Ascending aorta (tissue), 2 donors: ENCODE measurements around the gene STK38L. TPM values are rescaled to one million over a fixed set of nuclear protein-coding genes. Genes with fewer than 3 reads are reported as not detected.

ENCODE experiments used
- DNase-seq, 2 donors: peaks; one replicate each; pipeline ENCODE4 v3.0.0-alpha.2; 2019; ENCODE audit warnings: low spot score in 2 of 2
- H3K27ac ChIP-seq, 2 donors: fragments of 200-600 bp; sonication (generic); one replicate each; pipeline ENCODE4 v1.5.1; 2016 to 2017; ENCODE audit warnings: mild to moderate bottlenecking in 1 of 2
- H3K27me3 ChIP-seq: fragments of 200-600 bp; sonication (generic); one replicate; pipeline ENCODE4 v1.5.1; 2017
- H3K36me3 ChIP-seq, 2 donors: fragments of 200-600 bp; sonication (generic); one replicate each; pipeline ENCODE4 v1.5.1; 2016
- H3K4me1 ChIP-seq, 2 donors: fragments of 200-600 bp; sonication (generic); one replicate each; pipeline ENCODE4 v1.5.1; 2016 to 2017; ENCODE audit warnings: mild to moderate bottlenecking in 1 of 2
- H3K4me3 ChIP-seq, 2 donors: fragments of 200-600 bp; sonication (generic); one replicate each; pipeline ENCODE4 v1.5.1; 2016 to 2017; ENCODE audit warnings: mild to moderate bottlenecking in 1 of 2
- H3K9me3 ChIP-seq, 2 donors: fragments of 200-600 bp; sonication (generic); one replicate each; pipeline ENCODE4 v1.5.1; 2016
- intact Hi-C: fragments of 100-400 bp; cut with DNase I; formaldehyde crosslinking; loops from one replicate; pipeline ENCODE4 v1.15.1; 2023
- total RNA-seq: library from RNA; depleted of rRNA; stranded (reverse); fragments of >200 nt; gene quantifications from one replicate; pipeline ENCODE4 v1.1.0, GENCODE V29; 2016
- TF ChIP-seq, protein P1 (sequence below), 3 experiments: fragments of 200-600 bp in 2 of 3; fragments of 450-650 bp in 1 of 3; sonication (generic) in 2 of 3; IDR thresholded peaks; one replicate each; pipeline ENCODE4 v1.5.1; 2016 to 2019; ENCODE audit warnings: antibody characterized with exemption in 3 of 3, mild to moderate bottlenecking in 1 of 3, moderate library complexity in 1 of 3

The STK38L gene
- total RNA-seq, 1 donor from 2014 or later, result 137 TPM

DNA sequence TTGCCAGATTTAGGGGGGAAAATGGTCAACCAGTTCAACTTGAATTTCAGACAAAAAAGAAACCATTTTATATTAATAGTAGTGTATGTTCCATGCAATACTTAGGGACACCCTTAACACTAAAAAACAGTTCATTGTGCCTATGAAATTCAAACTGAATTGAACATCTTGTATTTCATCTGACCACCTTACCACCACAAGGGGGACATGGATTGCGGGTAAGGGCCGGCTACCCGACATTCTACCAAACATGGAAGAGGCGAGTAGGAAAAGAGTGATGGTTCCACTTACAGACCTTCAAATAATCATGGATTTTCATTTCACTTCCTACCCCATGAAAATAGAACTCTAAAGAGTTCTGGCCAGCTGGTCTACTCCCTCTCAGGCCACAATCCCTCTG is 10.3 kb upstream of the STK38L start:
- no peak for DNase-seq
- Histone ChIP-seq H3K4me1 (no peaks in the 10 kb centered on the region), H3K36me3 (no peaks in the 10 kb centered on the region), H3K27ac (no peak overlapping the region), H3K9me3 (no peaks in the 10 kb centered on the region), H3K27me3 (no peaks in the 10 kb centered on the region), H3K4me3 (no peak overlapping the region)
- intact Hi-C loops, result no loop called here
- TF ChIP-seq, protein P1, sequence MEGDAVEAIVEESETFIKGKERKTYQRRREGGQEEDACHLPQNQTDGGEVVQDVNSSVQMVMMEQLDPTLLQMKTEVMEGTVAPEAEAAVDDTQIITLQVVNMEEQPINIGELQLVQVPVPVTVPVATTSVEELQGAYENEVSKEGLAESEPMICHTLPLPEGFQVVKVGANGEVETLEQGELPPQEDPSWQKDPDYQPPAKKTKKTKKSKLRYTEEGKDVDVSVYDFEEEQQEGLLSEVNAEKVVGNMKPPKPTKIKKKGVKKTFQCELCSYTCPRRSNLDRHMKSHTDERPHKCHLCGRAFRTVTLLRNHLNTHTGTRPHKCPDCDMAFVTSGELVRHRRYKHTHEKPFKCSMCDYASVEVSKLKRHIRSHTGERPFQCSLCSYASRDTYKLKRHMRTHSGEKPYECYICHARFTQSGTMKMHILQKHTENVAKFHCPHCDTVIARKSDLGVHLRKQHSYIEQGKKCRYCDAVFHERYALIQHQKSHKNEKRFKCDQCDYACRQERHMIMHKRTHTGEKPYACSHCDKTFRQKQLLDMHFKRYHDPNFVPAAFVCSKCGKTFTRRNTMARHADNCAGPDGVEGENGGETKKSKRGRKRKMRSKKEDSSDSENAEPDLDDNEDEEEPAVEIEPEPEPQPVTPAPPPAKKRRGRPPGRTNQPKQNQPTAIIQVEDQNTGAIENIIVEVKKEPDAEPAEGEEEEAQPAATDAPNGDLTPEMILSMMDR (IDR thresholded peaks at IDR 0.05), result no peak

DNA sequence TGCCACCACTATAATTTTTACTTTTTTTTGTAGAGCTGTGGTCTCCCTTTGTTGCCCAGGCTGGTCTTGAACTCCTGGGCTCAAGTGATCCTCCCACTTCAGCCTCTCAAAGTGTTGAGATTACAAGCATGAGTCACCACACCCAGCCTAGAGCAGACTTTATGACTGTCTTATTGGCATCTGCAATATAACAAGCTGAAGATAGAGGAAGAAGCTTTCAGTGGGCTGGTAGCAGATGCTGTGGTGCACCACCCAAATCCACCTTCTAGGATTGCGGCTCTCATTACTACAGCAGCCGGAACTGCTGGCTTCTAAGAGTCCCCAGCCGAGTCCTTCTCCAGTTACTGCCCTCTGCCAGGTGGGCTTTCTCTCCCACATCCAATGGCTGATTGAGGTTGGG is 7.6 kb upstream of the STK38L start:
- Histone ChIP-seq H3K9me3 (no peaks in the 10 kb centered on the region), H3K27ac (no peak overlapping the region), H3K4me1 (no peaks in the 10 kb centered on the region), H3K36me3 (no peaks in the 10 kb centered on the region), H3K27me3 (no peaks in the 10 kb centered on the region), H3K4me3 (no peak overlapping the region)
- DNase-seq, result no peak
- TF ChIP-seq, protein P1 (IDR thresholded peaks at IDR 0.05), result no peak
- intact Hi-C loops, result no loop called here

DNA sequence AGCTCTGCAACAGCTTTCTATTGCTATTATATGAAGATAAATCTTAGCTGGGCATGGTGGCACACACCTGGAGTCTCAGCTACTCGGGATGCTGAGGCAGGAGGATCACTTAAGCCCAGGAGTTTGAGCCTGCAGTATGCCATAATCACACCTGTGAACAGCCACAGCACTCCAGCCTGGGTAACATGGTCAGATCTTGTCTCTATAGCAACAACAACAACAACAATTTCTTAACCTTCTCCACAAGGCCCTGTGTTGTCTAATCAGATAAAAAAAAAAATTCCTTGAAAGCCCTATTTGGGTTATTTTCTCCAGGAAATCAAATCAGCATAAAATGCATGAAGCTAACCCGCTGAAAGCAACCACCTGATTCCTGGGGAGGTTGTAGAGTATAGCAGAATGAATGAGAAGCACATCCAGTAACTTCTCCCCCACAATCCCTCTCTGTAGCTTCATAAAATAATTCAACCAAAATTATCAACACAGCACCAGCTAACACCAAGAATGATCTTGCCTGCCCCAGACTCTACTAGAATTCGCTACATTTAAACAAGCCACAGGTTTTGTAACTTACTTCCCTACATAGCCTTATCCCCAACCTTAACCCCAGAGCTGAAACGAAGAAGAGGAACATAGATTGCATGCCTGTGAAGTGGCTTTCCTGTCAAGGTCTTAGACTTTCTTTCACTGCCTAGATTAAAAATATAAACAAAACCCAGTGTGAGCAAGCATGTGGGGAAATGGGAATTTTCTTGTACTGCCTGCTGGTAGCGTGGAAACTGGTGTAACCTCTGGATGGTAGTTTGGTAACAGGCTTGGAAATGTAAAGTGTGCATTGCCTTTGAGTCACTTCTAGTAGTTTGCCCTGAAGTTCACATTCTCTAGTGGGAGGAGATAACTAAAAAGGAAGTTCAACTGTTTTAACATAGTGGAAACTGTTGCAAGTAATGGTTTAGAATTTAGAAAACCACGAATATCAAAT is 6.0 kb upstream of the STK38L start:
- no peaks in the 10 kb centered on the region for H3K9me3 ChIP-seq
- no peaks in the 10 kb centered on the region for H3K27me3 ChIP-seq
- H3K36me3 ChIP-seq, result no peaks in the 10 kb centered on the region
- intact Hi-C loops, result no loop called here
- H3K27ac ChIP-seq, result no peak overlapping the region
- DNase-seq, result no peak
- H3K4me3 ChIP-seq, result no peak overlapping the region
- H3K4me1 ChIP-seq, result no peaks in the 10 kb centered on the region
- TF ChIP-seq, protein P1 (IDR thresholded peaks at IDR 0.05), result no peak

DNA sequence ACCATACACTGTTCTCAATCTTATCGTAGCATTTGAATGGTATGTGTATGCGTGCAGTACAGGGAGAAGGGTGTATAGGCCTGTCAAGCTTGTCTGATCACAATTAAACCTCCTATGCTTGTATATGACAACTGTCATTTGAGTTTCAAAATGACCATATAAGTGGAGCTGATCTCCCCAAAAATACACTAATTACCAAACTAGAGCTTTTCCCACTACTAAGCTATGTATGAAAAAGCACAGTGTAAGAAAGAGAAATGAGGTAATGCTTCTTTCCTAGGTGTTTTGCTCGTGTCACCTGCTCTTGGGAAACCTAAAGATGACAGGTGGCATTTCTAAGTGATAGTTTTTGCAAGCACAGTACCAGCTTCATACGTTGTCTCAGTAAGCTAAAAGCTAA is 1.1 kb upstream of the STK38L start:
- intact Hi-C loops, result loop anchor here (2.0 to 5.0 kb wide), 3 partner anchors 44 to 306 kb away; partner anchors contain the start of genes FGFR1OP2, INTS13 and MED21

DNA sequence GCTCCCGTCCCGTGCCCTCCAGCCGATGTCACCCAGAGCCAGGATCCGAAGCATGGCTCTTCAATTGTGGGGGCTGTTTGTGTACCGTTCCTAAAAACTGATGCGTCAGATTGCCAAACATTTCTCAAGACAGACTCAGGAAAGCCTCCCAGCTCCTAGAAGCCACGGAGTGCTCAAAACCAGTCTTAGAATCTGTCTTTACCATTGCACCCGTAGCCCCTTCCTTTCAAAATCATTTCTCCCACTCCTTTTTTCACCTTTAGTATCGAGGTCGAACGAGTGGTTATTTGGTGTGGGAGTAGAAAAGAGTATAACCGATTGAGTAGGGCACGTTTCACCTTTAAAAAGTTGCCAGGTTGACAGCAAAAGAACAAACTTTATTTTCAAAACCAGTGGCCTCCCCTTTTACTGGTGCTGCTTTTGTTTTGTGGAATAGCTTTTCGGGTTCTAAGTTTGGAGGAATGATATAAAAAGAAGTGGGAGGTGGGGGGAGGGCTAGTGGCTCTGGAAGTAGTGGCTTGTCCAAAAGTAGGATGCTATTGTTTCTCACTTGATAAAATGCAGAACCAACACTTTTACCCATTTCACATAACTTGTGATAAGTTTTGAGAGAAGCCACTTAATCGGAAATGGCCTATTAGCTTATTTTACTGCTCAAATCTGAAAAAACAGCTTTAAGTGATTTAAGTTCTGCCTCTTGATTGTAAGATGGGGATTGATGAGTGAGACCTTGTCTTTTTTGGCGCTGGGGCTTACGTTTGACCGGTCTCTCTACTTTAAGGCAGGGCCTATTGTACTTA is 803 bp downstream of the STK38L start:
- no peaks in the 10 kb centered on the region for H3K27me3 ChIP-seq
- peak overlapping the region; percentile 96 to 98 for H3K27ac ChIP-seq
- peak overlapping the region; percentile 74 to 98 for H3K4me3 ChIP-seq
- H3K4me1 ChIP-seq, result peaks cover 0 to 11% of the 10 kb centered on the region in 2 donors
- TF ChIP-seq, protein P1 (IDR thresholded peaks at IDR 0.05), result no peak
- H3K9me3 ChIP-seq, result no peaks in the 10 kb centered on the region
- no peak for DNase-seq
- intact Hi-C loops, result loop anchor here (1.0 to 5.0 kb wide), 6 partner anchors 42 to 308 kb away; partner anchors contain the start of genes FGFR1OP2, INTS13 and MED21
- peaks cover 0 to 6% of the 10 kb centered on the region in 2 donors for H3K36me3 ChIP-seq

More for the DNA sequence above, 1.1 kb upstream of the STK38L start:
- H3K4me3 ChIP-seq, result no peak overlapping the region
- H3K4me1 ChIP-seq, result peaks cover 0 to 2% of the 10 kb centered on the region in 2 donors
- peak overlapping the region; percentile 96 to 98 for H3K27ac ChIP-seq
- no peak for DNase-seq
- no peaks in the 10 kb centered on the region for H3K27me3 ChIP-seq
- H3K9me3 ChIP-seq, result no peaks in the 10 kb centered on the region
- TF ChIP-seq, protein P1 (IDR thresholded peaks at IDR 0.05), result no peak
- H3K36me3 ChIP-seq, result no peaks in the 10 kb centered on the region
